Lung (tissue), 12 donors: ENCODE data around the gene APBB1. TPM values are rescaled to one million over a fixed set of nuclear protein-coding genes. Genes with fewer than 3 reads are reported as not detected.

Source experiments
- ATAC-seq: fragments of 200-7000 bp; cut with Tn5 transposase; one replicate; pipeline ENCODE4 v1.9.1; 2020; ENCODE audit warnings: moderate number of reproducible peaks; ENCODE audit not compliant: insufficient read depth, low FRiP score
- DNase-seq, 3 donors: peaks; one replicate each; pipeline ENCODE4 v3.0.0-alpha.2; 2013 to 2017
- H3K27ac ChIP-seq, 2 donors: one replicate each; pipeline ENCODE4 v1.5.1; 2013; ENCODE audit warnings: mild to moderate bottlenecking in 2 of 2, moderate library complexity in 2 of 2, control low read depth in 1 of 2, inconsistent platforms in 1 of 2, low read depth in 1 of 2, low read length in 1 of 2
- H3K27me3 ChIP-seq, 3 donors: one replicate each; pipeline ENCODE4 v1.5.1; 2013; ENCODE audit warnings: low read length in 2 of 3; ENCODE audit not compliant: control insufficient read depth in 3 of 3, insufficient read depth in 3 of 3
- H3K36me3 ChIP-seq, 4 donors: one replicate each; pipeline ENCODE4 v1.5.1; 2013; ENCODE audit warnings: low read length in 4 of 4, mild to moderate bottlenecking in 1 of 4, moderate library complexity in 1 of 4; ENCODE audit not compliant: control insufficient read depth in 4 of 4, insufficient read depth in 4 of 4
- H3K4me1 ChIP-seq, 5 donors: one replicate each; pipeline ENCODE4 v1.5.1; 2013; ENCODE audit warnings: low read length in 5 of 5, mild to moderate bottlenecking in 2 of 5, moderate library complexity in 1 of 5; ENCODE audit not compliant: control insufficient read depth in 5 of 5, insufficient read depth in 5 of 5
- H3K4me3 ChIP-seq: one replicate; pipeline ENCODE4 v1.5.1; 2013; ENCODE audit warnings: mild to moderate bottlenecking, control low read depth, moderate library complexity
- H3K9ac ChIP-seq, 2 donors: one replicate each; pipeline ENCODE4 v1.5.1; 2013; ENCODE audit warnings: low read length in 2 of 2, control low read depth in 1 of 2; ENCODE audit not compliant: insufficient read depth in 1 of 2
- H3K9me3 ChIP-seq, 4 donors: one replicate each; pipeline ENCODE4 v1.5.1; 2013; ENCODE audit warnings: low read length in 3 of 4, mild to moderate bottlenecking in 1 of 4, moderate library complexity in 1 of 4; ENCODE audit not compliant: control insufficient read depth in 4 of 4, insufficient read depth in 3 of 4
- CTCF ChIP-seq: IDR thresholded peaks from 2 replicates; pipeline ENCODE4 v1.5.1; 2012; ENCODE audit warnings: mild to moderate bottlenecking; ENCODE audit errors: control extremely low read depth, extremely low read depth
- WGBS, 2 donors: extraction: QIAGEN DNeasy Blood & Tissue Kit; methylation state at CpG; one replicate each; pipeline ENCODE4 v1.1.7; 2013; 5-methylcytosine and 5-hydroxymethylcytosine counted together
- polyA plus RNA-seq, 2 donors: library from polyadenylated mRNA; stranded (reverse); fragments of 200-250 nt; gene quantifications; one replicate each; pipeline ENCODE4 v1.2.1, GENCODE V29; 2013
- total RNA-seq, 2 donors: library from RNA; depleted of rRNA in 1 of 2; stranded (reverse); fragments of >200 nt in 1 of 2; gene quantifications; one replicate each; pipeline ENCODE4 v1.2.1, GENCODE V29; 2014 to 2021
- donor health status: control.
- donor health status: control.
- donor health status: Bipolar disorder and iron deficiency.
- donor health status: healthy.
- donor health status: DM: yes; HTN: yes; CAD: no.

The APBB1 gene
- total and polyA plus RNA-seq, 4 donors: 18.8 to 42.0 (median 30.6) TPM

- H3K27ac ChIP-seq: no peak overlapping the region
- no peak for TF ChIP-seq CTCF
- no peak overlapping the region for H3K9ac ChIP-seq
- peaks cover 0 to 1% (median 0%) of the 10 kb centered on the region in 4 donors for H3K9me3 ChIP-seq
- H3K4me1 ChIP-seq: peaks cover 0 to 13% (median 4%) of the 10 kb centered on the region in 5 donors
- no peak overlapping the region for H3K4me3 ChIP-seq
- H3K36me3 ChIP-seq: no peaks in the 10 kb centered on the region
- H3K27me3 ChIP-seq: no peaks in the 10 kb centered on the region
- WGBS, 2 donors: 58 to 88% methylated on average over 8 to 9 of the region's 9 CpGs
- DNase-seq: peak in 2 of 3 donors; percentile 16 to 24
- no peak for ATAC-seq
Measured at GRCh38 chr11:6357222-6357621, 61.7 kb downstream of the APBB1 start.

GRCh38 chr11:6356503-6357055, 62.3 kb downstream of the APBB1 start:
- WGBS, 2 donors: 36 to 65% methylated on average over 4 of the region's 4 CpGs
- peaks cover 0 to 13% (median 4%) of the 10 kb centered on the region in 5 donors for H3K4me1 ChIP-seq
- H3K4me3 ChIP-seq: no peak overlapping the region
- DNase-seq: peak; percentile 21 to 76 (median 67)
- TF ChIP-seq CTCF: no peak
- H3K9ac ChIP-seq: peak overlapping the region in 1 of 2 donors; percentile 11
- H3K36me3 ChIP-seq: no peaks in the 10 kb centered on the region
- H3K9me3 ChIP-seq: peaks cover 0 to 1% (median 0%) of the 10 kb centered on the region in 4 donors
- no peaks in the 10 kb centered on the region for H3K27me3 ChIP-seq
- no peak for ATAC-seq
- H3K27ac ChIP-seq: no peak overlapping the region

- Histone ChIP-seq H3K9ac (peak overlapping the region in 1 of 2 donors; percentile 8), H3K36me3 (no peaks in the 10 kb centered on the region), H3K27ac (no peak overlapping the region), H3K9me3 (peaks cover 0 to 1% (median 0%) of the 10 kb centered on the region in 4 donors), H3K4me1 (peaks cover 0 to 13% (median 4%) of the 10 kb centered on the region in 5 donors), H3K27me3 (no peaks in the 10 kb centered on the region), H3K4me3 (no peak overlapping the region)
- ATAC-seq (no peak), DNase-seq (peak in 1 of 3 donors; percentile 23)
- TF ChIP-seq CTCF: no peak
- WGBS, 2 donors: 86 to 93% methylated on average over 4 of the region's 4 CpGs
Measured at GRCh38 chr11:6354651-6355485, 64.0 kb downstream of the APBB1 start.
